ENCODE data around the gene SIPA1L3. TPM values are rescaled to one million over a fixed set of nuclear protein-coding genes. Genes with fewer than 3 reads are reported as not detected.

Gene SIPA1L3
- total RNA-seq, 4 donors from 2014 or later: 4.1 to 18.7 (median 6.1) TPM

DNA sequence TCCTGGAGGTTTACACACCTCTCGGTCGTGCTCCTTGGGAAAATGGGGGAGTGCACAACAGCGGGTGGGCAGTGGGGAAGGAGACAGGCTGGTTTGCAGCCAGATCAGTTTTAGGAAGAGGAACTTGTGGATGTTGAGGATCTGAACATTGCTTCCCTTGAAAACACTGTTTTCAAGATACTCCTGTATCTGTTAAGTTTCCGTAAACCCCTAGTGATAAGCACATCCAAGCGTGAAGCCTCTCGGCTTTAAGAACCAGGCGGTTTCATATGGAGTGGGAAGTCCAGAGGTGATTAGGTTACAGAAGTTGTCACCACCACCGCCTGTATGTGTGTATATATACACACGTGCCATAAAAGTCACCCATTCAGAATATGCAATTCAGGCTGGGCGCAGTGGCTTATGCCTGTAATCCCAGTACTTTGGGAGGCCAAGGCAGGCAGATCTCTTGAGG lies 47.4 kb downstream of the SIPA1L3 start:
- Histone ChIP-seq H3K9me3 (no peaks in the 10 kb centered on the region), H3K4me3 (no peak overlapping the region), H3K27ac (no peak overlapping the region), H3K27me3 (no peaks in the 10 kb centered on the region), H3K36me3 (no peaks in the 10 kb centered on the region), H3K4me1 (no peaks in the 10 kb centered on the region)
- intact Hi-C loops (cut with DNase I; ENCODE audit: low total_unique reads): no loop called here
- ATAC-seq (no peak), DNase-seq (no peak)
- in situ Hi-C loops (cut with MboI; ENCODE audit: low sequenced_read_pairs in 4 of 4): no loop called here
- no peak for TF ChIP-seq CTCF (IDR thresholded peaks at IDR 0.05 in 4 of 5, conservative IDR thresholded peaks at IDR 0.05 in 1 of 5)
- TF ChIP-seq POLR2A (IDR thresholded peaks at IDR 0.05): no peak

GRCh38 chr19:37955986-37956385 lies 49.0 kb downstream of the SIPA1L3 start:
- H3K27me3 ChIP-seq: no peaks in the 10 kb centered on the region
- no peaks in the 10 kb centered on the region for H3K4me1 ChIP-seq
- intact Hi-C loops (cut with DNase I; ENCODE audit: low total_unique reads): no loop called here
- no peak for DNase-seq
- H3K9me3 ChIP-seq: no peaks in the 10 kb centered on the region
- no peak overlapping the region for H3K4me3 ChIP-seq
- no peaks in the 10 kb centered on the region for H3K36me3 ChIP-seq
- TF ChIP-seq CTCF (IDR thresholded peaks at IDR 0.05 in 4 of 5, conservative IDR thresholded peaks at IDR 0.05 in 1 of 5): no peak
- TF ChIP-seq POLR2A (IDR thresholded peaks at IDR 0.05): no peak
- no peak overlapping the region for H3K27ac ChIP-seq
- no peak for ATAC-seq
- in situ Hi-C loops (cut with MboI; ENCODE audit: low sequenced_read_pairs in 4 of 4): no loop called here

DNA sequence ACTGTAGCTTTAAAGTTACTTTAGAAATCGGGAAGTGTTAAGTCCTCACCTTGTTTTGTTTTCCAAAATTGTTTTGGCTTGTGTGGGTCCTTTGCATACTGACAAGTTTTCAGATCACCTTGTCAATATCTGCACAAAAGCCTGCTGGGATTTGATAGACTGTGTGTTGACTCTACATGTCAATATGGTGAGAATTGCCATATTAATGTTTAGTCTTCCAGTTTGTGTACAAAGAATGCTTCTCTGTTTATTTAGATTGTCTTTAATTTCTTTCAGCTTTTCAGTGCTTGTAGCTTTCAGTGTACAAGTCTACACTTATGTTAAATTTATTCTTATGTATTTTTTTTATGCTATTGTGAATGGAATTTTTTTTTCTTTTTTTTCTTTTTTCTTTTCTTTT lies 50.2 kb downstream of the SIPA1L3 start:
- Histone ChIP-seq H3K4me3 (no peak overlapping the region), H3K27ac (no peak overlapping the region), H3K9me3 (no peaks in the 10 kb centered on the region), H3K4me1 (no peaks in the 10 kb centered on the region), H3K36me3 (no peaks in the 10 kb centered on the region), H3K27me3 (no peaks in the 10 kb centered on the region)
- intact Hi-C loops (cut with DNase I; ENCODE audit: low total_unique reads): no loop called here
- no peak for TF ChIP-seq CTCF (IDR thresholded peaks at IDR 0.05 in 4 of 5, conservative IDR thresholded peaks at IDR 0.05 in 1 of 5)
- no peak for TF ChIP-seq POLR2A (IDR thresholded peaks at IDR 0.05)
- in situ Hi-C loops (cut with MboI; ENCODE audit: low sequenced_read_pairs in 4 of 4): no loop called here
- no peak for ATAC-seq
- no peak for DNase-seq

DNA sequence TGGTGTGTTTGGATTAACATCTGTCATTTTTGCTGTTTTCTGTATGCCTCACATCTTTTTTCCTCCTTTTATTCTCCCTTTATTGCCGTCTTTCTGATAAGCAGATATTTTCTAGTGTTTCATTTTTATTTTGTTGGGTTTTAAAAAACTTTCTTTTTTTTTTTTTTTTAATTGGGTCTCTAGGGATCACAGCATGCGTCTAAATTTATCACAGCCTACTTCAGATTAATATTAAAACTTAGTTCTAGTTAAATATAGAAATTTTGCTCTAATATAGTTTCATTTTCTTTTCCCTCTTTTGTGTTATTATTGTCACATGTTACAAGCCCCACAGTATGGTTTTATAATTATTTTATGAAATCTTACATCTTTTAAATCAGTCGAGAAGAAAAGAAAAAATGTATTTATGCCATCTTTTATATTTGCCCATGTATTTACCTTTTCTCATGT lies 52.7 kb downstream of the SIPA1L3 start:
- intact Hi-C loops (cut with DNase I; ENCODE audit: low total_unique reads) (no loop called here), in situ Hi-C loops (cut with MboI; ENCODE audit: low sequenced_read_pairs in 4 of 4) (no loop called here)
- Histone ChIP-seq H3K4me1 (no peaks in the 10 kb centered on the region), H3K27me3 (no peaks in the 10 kb centered on the region), H3K9me3 (no peaks in the 10 kb centered on the region), H3K4me3 (no peak overlapping the region), H3K36me3 (no peaks in the 10 kb centered on the region), H3K27ac (no peak overlapping the region)
- TF ChIP-seq CTCF (IDR thresholded peaks at IDR 0.05 in 4 of 5, conservative IDR thresholded peaks at IDR 0.05 in 1 of 5) (no peak), POLR2A (IDR thresholded peaks at IDR 0.05) (no peak)
- ATAC-seq (no peak), DNase-seq (no peak)

- in situ Hi-C loops (cut with MboI; ENCODE audit: low sequenced_read_pairs in 4 of 4): no loop called here
- no peak for TF ChIP-seq POLR2A (IDR thresholded peaks at IDR 0.05)
- no peak for TF ChIP-seq CTCF (IDR thresholded peaks at IDR 0.05 in 4 of 5, conservative IDR thresholded peaks at IDR 0.05 in 1 of 5)
- ATAC-seq: no peak
Observed at GRCh38 chr19:37961198-37961597, 54.2 kb downstream of the SIPA1L3 start.

More at GRCh38 chr19:37961198-37961597, 54.2 kb downstream of the SIPA1L3 start:
- H3K4me1 ChIP-seq: no peaks in the 10 kb centered on the region
- no peak overlapping the region for H3K27ac ChIP-seq
- no peaks in the 10 kb centered on the region for H3K9me3 ChIP-seq
- no peaks in the 10 kb centered on the region for H3K27me3 ChIP-seq
- intact Hi-C loops (cut with DNase I; ENCODE audit: low total_unique reads): no loop called here
- H3K36me3 ChIP-seq: no peaks in the 10 kb centered on the region
- no peak for DNase-seq
- no peak overlapping the region for H3K4me3 ChIP-seq
